Testis (tissue), 3 donors: ENCODE measurements around the gene SLC35C1. TPM values are rescaled to one million over a fixed set of nuclear protein-coding genes. Genes with fewer than 3 reads are reported as not detected.

Experiments used
- DNase-seq: peaks from one replicate; pipeline ENCODE4 v3.0.0-alpha.2; 2019
- H3K27ac ChIP-seq, 2 donors: fragments of 200-600 bp; sonication (generic); one replicate each; pipeline ENCODE4 v1.5.1; 2019
- H3K27me3 ChIP-seq: fragments of 200-600 bp; sonication (generic); one replicate; pipeline ENCODE4 v1.5.1; 2019
- H3K36me3 ChIP-seq: fragments of 200-600 bp; sonication (generic); one replicate; pipeline ENCODE4 v1.5.1; 2017; ENCODE audit warnings: low read depth; ENCODE audit errors: missing control alignments
- H3K4me1 ChIP-seq: fragments of 200-600 bp; sonication (generic); one replicate; pipeline ENCODE4 v1.5.1; 2019
- H3K4me3 ChIP-seq, 2 donors: fragments of 200-600 bp; sonication (generic); one replicate each; pipeline ENCODE4 v1.5.1; 2017 to 2019
- H3K9me3 ChIP-seq: fragments of 200-600 bp; sonication (generic); one replicate; pipeline ENCODE4 v1.5.1; 2017
- POLR2A ChIP-seq: fragments of 450-650 bp; IDR thresholded peaks from one replicate; pipeline ENCODE4 v1.6.1; 2017; ENCODE audit warnings: antibody characterized with exemption, mild to moderate bottlenecking, moderate library complexity
- WGBS, 2 donors: methylation state at CpG; one replicate each; pipeline ENCODE4 v1.1.5; 2018; 5-methylcytosine and 5-hydroxymethylcytosine counted together
- intact Hi-C: fragments of 100-400 bp; cut with DNase I; formaldehyde crosslinking; loops from one replicate; pipeline ENCODE4 v1.15.1; 2023; ENCODE audit warnings: low total_unique reads
- polyA plus RNA-seq: library from polyadenylated mRNA; stranded (reverse); fragments of 350-450 nt; fragmentation: Illumina TruSeq; extraction: RNeasy Lipid Tissue Mini Kit (QIAGEN cat#74804); gene quantifications from one replicate; pipeline ENCODE4 v1.2.3, GENCODE V29; 2014; ENCODE audit warnings: low read depth, low replicate concordance; ENCODE audit not compliant: insufficient read depth
- total RNA-seq, 2 donors: library from RNA; depleted of rRNA; stranded (reverse); fragments of >200 nt; gene quantifications; one replicate each; pipeline ENCODE4 v1.2.3, GENCODE V29; 2016
- TF ChIP-seq, protein P1 (sequence below), 3 experiments: fragments of 450-650 bp in 2 of 3; fragments of 200-600 bp in 1 of 3; sonication (generic) in 1 of 3; IDR thresholded peaks; one replicate each; pipeline ENCODE4 v1.5.1; 2016 to 2019; ENCODE audit warnings: antibody characterized with exemption in 3 of 3, mild to moderate bottlenecking in 2 of 3, moderate library complexity in 1 of 3

SLC35C1 gene
- total and polyA plus RNA-seq, 3 donors from 2014 or later: 10.4 to 15.7 (median 12.9) TPM

DNA sequence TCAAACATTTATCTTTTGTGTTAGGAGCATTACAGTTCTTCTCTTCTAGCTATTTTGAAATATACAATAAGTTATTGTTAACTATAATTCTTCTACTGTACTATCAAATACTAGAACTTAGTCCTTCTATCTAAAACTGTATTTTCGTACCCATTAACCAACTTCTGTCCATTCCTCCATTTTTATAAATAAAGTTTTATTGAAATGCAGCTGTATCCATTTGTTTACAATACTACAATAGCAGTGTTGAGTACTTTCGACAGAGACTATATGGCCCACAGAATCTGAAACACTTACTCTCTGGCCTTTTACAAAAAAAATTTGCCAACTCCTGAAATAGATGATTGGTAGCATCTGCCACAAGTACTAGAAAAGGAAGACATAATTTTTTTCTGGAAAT, 4.7 kb upstream of the SLC35C1 start:
- Histone ChIP-seq H3K9me3 (no peaks in the 10 kb centered on the region), H3K27ac (no peak overlapping the region), H3K4me3 (no peak overlapping the region), H3K27me3 (no peaks in the 10 kb centered on the region), H3K36me3 (no peaks in the 10 kb centered on the region), H3K4me1 (peaks cover under 1% of the 10 kb centered on the region)
- DNase-seq: no peak
- 89 to 96% methylated on average over 2 of the region's 2 CpGs for WGBS, 2 donors
- TF ChIP-seq POLR2A: no peak
- TF ChIP-seq, protein P1, sequence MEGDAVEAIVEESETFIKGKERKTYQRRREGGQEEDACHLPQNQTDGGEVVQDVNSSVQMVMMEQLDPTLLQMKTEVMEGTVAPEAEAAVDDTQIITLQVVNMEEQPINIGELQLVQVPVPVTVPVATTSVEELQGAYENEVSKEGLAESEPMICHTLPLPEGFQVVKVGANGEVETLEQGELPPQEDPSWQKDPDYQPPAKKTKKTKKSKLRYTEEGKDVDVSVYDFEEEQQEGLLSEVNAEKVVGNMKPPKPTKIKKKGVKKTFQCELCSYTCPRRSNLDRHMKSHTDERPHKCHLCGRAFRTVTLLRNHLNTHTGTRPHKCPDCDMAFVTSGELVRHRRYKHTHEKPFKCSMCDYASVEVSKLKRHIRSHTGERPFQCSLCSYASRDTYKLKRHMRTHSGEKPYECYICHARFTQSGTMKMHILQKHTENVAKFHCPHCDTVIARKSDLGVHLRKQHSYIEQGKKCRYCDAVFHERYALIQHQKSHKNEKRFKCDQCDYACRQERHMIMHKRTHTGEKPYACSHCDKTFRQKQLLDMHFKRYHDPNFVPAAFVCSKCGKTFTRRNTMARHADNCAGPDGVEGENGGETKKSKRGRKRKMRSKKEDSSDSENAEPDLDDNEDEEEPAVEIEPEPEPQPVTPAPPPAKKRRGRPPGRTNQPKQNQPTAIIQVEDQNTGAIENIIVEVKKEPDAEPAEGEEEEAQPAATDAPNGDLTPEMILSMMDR (IDR thresholded peaks at IDR 0.05): no peak
- intact Hi-C loops: no loop called here

DNA sequence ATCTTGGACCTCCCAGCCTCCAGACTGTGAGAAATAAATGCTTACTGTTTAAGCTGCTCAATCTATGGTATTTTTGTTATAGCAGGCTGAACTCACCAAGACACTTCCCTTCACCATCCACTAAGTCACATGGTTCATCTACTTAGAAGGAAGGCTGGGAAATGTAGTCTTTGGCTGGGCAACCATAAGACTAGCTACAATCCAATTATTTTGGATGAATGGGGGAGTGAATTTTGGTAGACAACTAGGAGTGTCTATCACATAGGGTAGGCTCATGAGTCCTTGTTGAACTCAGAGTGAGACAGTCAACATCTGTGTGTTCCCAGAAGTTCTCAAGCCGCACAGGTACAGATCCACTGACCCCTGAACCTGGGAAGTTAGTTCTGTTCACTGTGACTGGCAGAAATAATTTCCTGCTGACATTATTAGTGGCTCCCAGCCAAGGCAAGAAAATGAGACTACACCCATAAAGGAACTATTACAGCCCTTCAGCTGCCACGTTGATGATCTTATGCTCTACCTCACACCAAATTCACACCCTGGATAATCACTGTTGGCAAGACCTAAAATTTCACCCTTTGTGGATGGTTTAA, 3.1 kb upstream of the SLC35C1 start:
- TF ChIP-seq, protein P1 (IDR thresholded peaks at IDR 0.05): no peak
- no peak for TF ChIP-seq POLR2A
- Histone ChIP-seq H3K36me3 (no peaks in the 10 kb centered on the region), H3K27ac (no peak overlapping the region), H3K9me3 (no peaks in the 10 kb centered on the region), H3K4me3 (no peak overlapping the region), H3K27me3 (no peaks in the 10 kb centered on the region), H3K4me1 (peaks cover 16% of the 10 kb centered on the region)
- DNase-seq: no peak
- intact Hi-C loops: no loop called here
- WGBS, 2 donors: 82 to 83% methylated on average over 2 of the region's 2 CpGs

DNA sequence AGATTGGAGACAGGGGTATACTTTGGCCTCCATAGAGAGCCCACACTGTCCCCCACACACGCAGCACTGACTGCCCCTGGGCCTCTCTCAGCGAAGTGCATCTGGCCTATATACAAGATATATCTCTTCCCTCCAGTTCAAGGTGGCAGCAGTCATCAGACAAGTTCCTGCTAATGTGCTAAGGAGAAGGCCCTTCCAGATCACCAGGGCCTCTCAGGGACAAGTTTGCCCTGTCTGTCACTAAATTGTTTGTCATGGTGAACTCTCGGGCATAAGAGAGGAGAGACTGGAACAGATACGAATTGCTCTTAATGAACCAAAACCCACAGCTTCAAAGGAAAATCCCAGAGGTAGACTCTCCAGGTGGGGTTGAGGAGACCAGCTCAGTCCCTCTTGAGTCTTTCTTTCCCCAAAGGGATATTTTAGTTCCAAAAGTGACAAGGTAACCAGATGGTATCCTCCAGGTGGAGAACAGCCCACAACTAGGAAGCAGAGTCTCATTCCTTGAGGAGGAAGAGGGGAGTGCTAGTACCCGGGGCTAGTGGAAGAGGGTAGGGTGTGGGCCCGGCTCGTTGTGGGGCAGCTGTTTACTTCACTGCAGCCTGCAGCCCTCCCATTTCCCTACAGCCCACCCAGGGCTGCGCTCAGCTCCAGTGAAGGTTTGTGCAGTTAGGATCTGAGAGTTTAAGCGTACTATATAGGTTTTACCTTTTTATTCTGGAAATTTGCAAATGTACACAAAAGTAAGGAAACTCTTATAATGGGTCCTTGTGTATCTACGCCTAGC, 2.2 kb upstream of the SLC35C1 start:
- TF ChIP-seq, protein P1 (IDR thresholded peaks at IDR 0.05): no peak
- no peak for TF ChIP-seq POLR2A
- no peaks in the 10 kb centered on the region for H3K36me3 ChIP-seq
- intact Hi-C loops: no loop called here
- peaks cover 24% of the 10 kb centered on the region for H3K4me1 ChIP-seq
- H3K27me3 ChIP-seq: no peaks in the 10 kb centered on the region
- no peak for DNase-seq
- H3K27ac ChIP-seq: no peak overlapping the region
- WGBS, 2 donors: 71 to 84% methylated on average over 10 of the region's 10 CpGs
- no peaks in the 10 kb centered on the region for H3K9me3 ChIP-seq
- H3K4me3 ChIP-seq: no peak overlapping the region

DNA sequence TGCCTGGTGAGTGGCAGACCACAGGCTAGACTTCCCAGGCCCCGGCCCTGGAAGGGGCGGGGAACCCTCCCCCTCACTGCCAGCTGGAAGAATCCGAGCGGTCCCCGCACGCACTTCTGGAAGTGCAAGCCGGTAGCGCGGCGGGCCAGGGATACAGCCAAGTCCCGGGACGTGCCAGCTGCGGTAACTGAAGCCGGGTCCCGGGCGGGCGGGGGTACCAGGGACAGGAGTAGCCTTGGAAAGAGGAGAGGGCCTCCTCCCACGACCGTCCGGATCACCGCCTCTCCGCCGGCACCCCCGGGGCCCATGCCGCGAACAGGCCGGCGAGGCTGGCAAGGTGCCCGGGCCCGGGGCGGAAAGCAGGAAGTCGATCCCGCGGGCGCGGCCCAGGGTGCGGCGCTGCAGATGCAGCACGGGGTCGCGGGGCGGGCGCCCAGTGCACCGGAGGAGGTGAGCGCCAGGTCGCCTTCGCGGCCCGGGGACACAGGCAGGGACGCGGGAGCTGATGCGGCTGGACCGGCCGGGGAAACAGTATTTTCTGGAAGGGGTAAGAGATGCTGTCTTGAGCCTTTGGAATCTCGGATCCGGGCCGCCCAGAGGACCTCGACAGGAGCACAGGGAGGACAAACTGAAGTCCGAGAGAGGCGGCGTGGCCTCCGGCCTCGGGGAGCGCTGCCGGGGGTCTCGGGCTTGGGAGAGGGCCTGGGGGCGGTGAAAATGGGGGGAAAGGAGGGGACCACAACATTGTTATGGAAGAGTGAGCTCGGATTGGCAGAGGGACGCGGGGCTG, 783 bp upstream of the SLC35C1 start:
- TF ChIP-seq, protein P1 (IDR thresholded peaks at IDR 0.05): no peak
- TF ChIP-seq POLR2A: no peak
- Histone ChIP-seq H3K36me3 (no peaks in the 10 kb centered on the region), H3K9me3 (no peaks in the 10 kb centered on the region), H3K4me3 (peak overlapping the region; percentile 62 to 93), H3K4me1 (peaks cover 28% of the 10 kb centered on the region), H3K27ac (peak overlapping the region; percentile 66 to 69), H3K27me3 (no peaks in the 10 kb centered on the region)
- WGBS, 2 donors: 1 to 2% methylated on average over 16 to 50 of the region's 70 CpGs
- intact Hi-C loops: no loop called here
- DNase-seq: peak; percentile 80
